Measurements from ENCODE around the gene FTO.

- no peak for TF ChIP-seq CTCF (IDR thresholded peaks at IDR 0.05)
- no peak for TF ChIP-seq POLR2A (IDR thresholded peaks at IDR 0.05)
Observed at GRCh38 chr16:54098247-54098646, 394.3 kb downstream of the FTO start.

All from uterus (tissue), 2 donors.